MCF 10A (cell line): Measurements from ENCODE around the gene TMEM254. TPM values are rescaled to one million over a fixed set of nuclear protein-coding genes. Genes with fewer than 3 reads are reported as not detected.
A peak's percentile ranks its signal among the peaks of the same experiment; 100 is the strongest.
"Not testable (repeated sequence)": the region's sequence is repeated elsewhere in the genome, so short reads cannot be mapped to it uniquely, and the experiment has no call there.

Source experiments
- BruUV-seq: library from RNA; stranded (reverse); fragments of 400-500 nt; replicated peaks from 2 replicates; lab custom pipeline; 2021; lab: Mats Ljungman, UMichigan
- CTCF ChIA-PET: fragments of 300-600 bp; sonication (Branson Sonifier 250); formaldehyde crosslinking; extraction: SDS; loops from one replicate; lab custom pipeline; 2021; ENCODE audit warnings: antibody characterized with exemption, inconsistent platforms; lab: Yijun Ruan, JAX
- POLR2A ChIA-PET: fragments of 300-600, 350-650 bp; sonication (Branson Sonifier 250); formaldehyde crosslinking; extraction: SDS; loops from one replicate; lab custom pipeline; 2020; ENCODE audit warnings: antibody characterized with exemption, inconsistent platforms; lab: Yijun Ruan, JAX
- DNase-seq: peaks from one replicate; pipeline ENCODE4 v3.0.0-alpha.2; 2018; ENCODE audit not compliant: unreplicated experiment
- H3K27ac Mint-ChIP-seq: one replicate; pipeline ENCODE4 v1.8.0; 2022; ENCODE audit warnings: mild to moderate bottlenecking, low read depth, mixed read lengths; ENCODE audit not compliant: unreplicated experiment
- H3K27me3 Mint-ChIP-seq: one replicate; pipeline ENCODE4 v1.8.0; 2022; ENCODE audit warnings: mixed read lengths; ENCODE audit not compliant: insufficient read depth, unreplicated experiment
- H3K36me3 Mint-ChIP-seq: one replicate; pipeline ENCODE4 v1.8.0; 2022; ENCODE audit warnings: mild to moderate bottlenecking, moderate library complexity, mixed read lengths; ENCODE audit not compliant: insufficient read depth, unreplicated experiment
- H3K4me1 Mint-ChIP-seq: one replicate; pipeline ENCODE4 v1.8.0; 2022; ENCODE audit warnings: mixed read lengths; ENCODE audit not compliant: insufficient read depth, unreplicated experiment
- H3K4me3 Mint-ChIP-seq: one replicate; pipeline ENCODE4 v1.8.0; 2022; ENCODE audit warnings: mild to moderate bottlenecking, moderate library complexity, mixed read lengths; ENCODE audit not compliant: unreplicated experiment
- H3K9me3 Mint-ChIP-seq: one replicate; pipeline ENCODE4 v1.8.0; 2022; ENCODE audit warnings: mixed read lengths; ENCODE audit not compliant: unreplicated experiment
- CTCF ChIP-seq: fragments of 200-600 bp; IDR thresholded peaks from one replicate; pipeline ENCODE4 v1.8.0; 2022; ENCODE audit warnings: antibody characterized with exemption, mild to moderate bottlenecking; ENCODE audit not compliant: unreplicated experiment
- intact Hi-C: fragments of 100-400 bp; cut with micrococcal nuclease; formaldehyde crosslinking; loops from 2 replicates; pipeline ENCODE4 v1.14.1; 2022
- total RNA-seq: library from RNA; stranded (reverse); gene quantifications from 2 replicates; pipeline ENCODE4 v1.2.3, GENCODE V29; 2022

Gene TMEM254
- total RNA-seq, 1 experiment from 2014 or later = 24.7 TPM

GRCh38 chr10:80036921-80037500 lies 41.5 kb upstream of the TMEM254 start:
- BruUV-seq, H3K36me3 Mint-ChIP-seq, intact Hi-C loops, H3K4me1 Mint-ChIP-seq, DNase-seq, H3K4me3 Mint-ChIP-seq, H3K27me3 Mint-ChIP-seq, H3K27ac Mint-ChIP-seq, H3K9me3 Mint-ChIP-seq: not testable (repeated sequence)
- POLR2A ChIA-PET = interaction anchor here (0.6 kb wide), 1 partner anchor 45 kb away, joined by 3 read pairs; no protein-coding TSS in a partner anchor
- CTCF ChIA-PET = interaction anchor here (1.0 kb wide), 1 partner anchor 10 kb away, joined by 5 read pairs; no protein-coding TSS in a partner anchor

- H3K36me3 Mint-ChIP-seq, DNase-seq, POLR2A ChIA-PET, H3K4me3 Mint-ChIP-seq, intact Hi-C loops, H3K27ac Mint-ChIP-seq, BruUV-seq, H3K4me1 Mint-ChIP-seq, H3K27me3 Mint-ChIP-seq, H3K9me3 Mint-ChIP-seq: not testable (repeated sequence)
- CTCF ChIA-PET = interaction anchor here (0.7 kb wide), 1 partner anchor 9 kb away, joined by 3 read pairs; no protein-coding TSS in a partner anchor
Measured at GRCh38 chr10:80038226-80038625, 40.2 kb upstream of the TMEM254 start.

DNA sequence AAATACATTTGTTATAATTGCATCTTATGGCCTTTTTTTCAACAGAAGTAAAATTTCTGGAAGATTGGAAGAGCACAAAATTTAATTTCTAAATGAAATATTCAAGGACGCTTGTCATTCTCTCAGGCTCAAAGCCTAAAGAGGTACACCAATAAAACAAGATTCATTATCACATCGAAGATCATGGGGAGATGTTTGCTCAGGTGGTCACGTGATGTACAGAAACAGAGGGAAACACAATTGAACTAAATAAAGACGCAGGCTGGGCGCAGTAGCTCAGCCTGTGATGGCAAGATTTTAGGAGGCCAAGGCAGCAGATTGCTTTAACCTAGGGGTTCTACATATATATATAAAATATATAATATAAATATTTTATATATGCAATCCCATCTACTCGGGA lies 37.3 kb upstream of the TMEM254 start:
- no peak overlapping the region for H3K27ac Mint-ChIP-seq
- intact Hi-C loops = no loop called here
- no peak for DNase-seq
- H3K9me3 Mint-ChIP-seq = no peaks in the 10 kb centered on the region
- no peaks in the 10 kb centered on the region for H3K27me3 Mint-ChIP-seq
- no TSS peak for BruUV-seq
- H3K4me1 Mint-ChIP-seq = no peaks in the 10 kb centered on the region
- no peak for TF ChIP-seq CTCF
- no peaks in the 10 kb centered on the region for H3K36me3 Mint-ChIP-seq
- ChIA-PET POLR2A (no interaction called here), CTCF (no interaction called here)
- no peak overlapping the region for H3K4me3 Mint-ChIP-seq

DNA sequence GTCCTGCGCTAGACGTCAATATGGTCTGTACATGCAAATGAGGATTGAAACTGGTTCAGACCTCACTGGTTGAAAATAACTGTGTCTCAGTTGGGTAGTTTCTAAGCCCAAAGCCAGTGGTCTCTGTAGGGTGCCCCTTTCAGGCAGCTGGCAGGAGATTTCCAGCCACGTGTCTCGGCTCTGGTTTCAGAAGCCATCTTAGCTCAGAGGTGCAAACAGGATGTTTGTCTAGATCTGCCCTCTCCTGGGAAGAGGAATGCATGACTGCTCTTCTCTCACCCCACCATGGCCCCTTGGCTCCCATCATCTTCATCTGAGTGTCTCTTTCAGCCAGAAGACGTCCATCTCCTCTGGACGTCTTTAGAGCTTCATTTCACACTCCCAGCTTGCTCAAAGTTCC lies 33.5 kb upstream of the TMEM254 start:
- H3K9me3 Mint-ChIP-seq, H3K27me3 Mint-ChIP-seq, H3K4me3 Mint-ChIP-seq, BruUV-seq, H3K27ac Mint-ChIP-seq, H3K36me3 Mint-ChIP-seq, POLR2A ChIA-PET, H3K4me1 Mint-ChIP-seq: not testable (repeated sequence)
- intact Hi-C loops = loop anchor here (5.0 kb wide), 2 partner anchors 118 to 508 kb away; no protein-coding TSS in a partner anchor
- CTCF ChIA-PET = interaction anchor here (0.7 to 1.2 kb wide), 7 partner anchors 14 to 236 kb away, joined by 3 to 6 read pairs (median 3); no protein-coding TSS in a partner anchor
- peak; percentile 14 for DNase-seq

- intact Hi-C loops = loop anchor here (5.0 kb wide), 2 partner anchors 120 to 510 kb away; no protein-coding TSS in a partner anchor
- no TSS peak for BruUV-seq
- no peaks in the 10 kb centered on the region for H3K36me3 Mint-ChIP-seq
- no peaks in the 10 kb centered on the region for H3K9me3 Mint-ChIP-seq
- DNase-seq = peak; percentile 78
- H3K27ac Mint-ChIP-seq = no peak overlapping the region
- no peak overlapping the region for H3K4me3 Mint-ChIP-seq
- no peaks in the 10 kb centered on the region for H3K27me3 Mint-ChIP-seq
- TF ChIP-seq CTCF = peak; percentile 91
- CTCF ChIA-PET = interaction anchor here (0.6 to 3.5 kb wide), 37 partner anchors 9 to 675 kb away, joined by 3 to 58 read pairs (median 4); partner anchors contain the start of gene SFTPD
- POLR2A ChIA-PET = interaction anchor here (0.6 kb wide), 1 partner anchor 214 kb away, joined by 3 read pairs; no protein-coding TSS in a partner anchor
- H3K4me1 Mint-ChIP-seq = no peaks in the 10 kb centered on the region
Measured at GRCh38 chr10:80046629-80047441, 31.6 kb upstream of the TMEM254 start.
